H9 (cell line): ENCODE results near the gene CCDC13. TPM values are rescaled to one million over a fixed set of nuclear protein-coding genes. Genes with fewer than 3 reads are reported as not detected.

Experiments
- DNase-seq: peaks from one replicate; pipeline ENCODE4 v3.0.0-alpha.2; 2017
- H2AFZ ChIP-seq: one replicate; pipeline ENCODE4 v1.6.1; 2013; ENCODE audit warnings: mild to moderate bottlenecking, low read length, control low read depth, moderate library complexity
- H2AK5ac ChIP-seq: 2 replicates; pipeline ENCODE4 v1.6.1; 2013; ENCODE audit warnings: low read length, control low read depth, mixed read lengths; ENCODE audit not compliant: insufficient read length
- H2BK120ac ChIP-seq: one replicate; pipeline ENCODE4 v1.6.1; 2013; ENCODE audit warnings: low read depth, mild to moderate bottlenecking, low read length, control low read depth, inconsistent platforms; ENCODE audit not compliant: poor library complexity, severe bottlenecking
- H2BK12ac ChIP-seq: 2 replicates; pipeline ENCODE4 v1.6.1; 2013; ENCODE audit warnings: low read length, control low read depth, mixed read lengths, low read depth; ENCODE audit not compliant: insufficient read length
- H2BK15ac ChIP-seq: 2 replicates; pipeline ENCODE4 v1.6.1; 2013; ENCODE audit warnings: low read depth, low read length, control low read depth
- H2BK20ac ChIP-seq: one replicate; pipeline ENCODE4 v1.6.1; 2013; ENCODE audit warnings: low read depth, mild to moderate bottlenecking, low read length, control low read depth, inconsistent platforms; ENCODE audit not compliant: poor library complexity, severe bottlenecking
- H2BK5ac ChIP-seq: 2 replicates; pipeline ENCODE4 v1.6.1; 2013; ENCODE audit warnings: low read length, control low read depth, mixed read lengths; ENCODE audit not compliant: insufficient read length
- H3K14ac ChIP-seq: 2 replicates; pipeline ENCODE4 v1.6.1; 2013; ENCODE audit warnings: low read length, control low read depth; ENCODE audit not compliant: insufficient read depth
- H3K18ac ChIP-seq: 2 replicates; pipeline ENCODE4 v1.6.1; 2013; ENCODE audit warnings: low read depth, mild to moderate bottlenecking, mixed read lengths, low read length, control low read depth; ENCODE audit not compliant: insufficient read length
- H3K23ac ChIP-seq: 2 replicates; pipeline ENCODE4 v1.6.1; 2013; ENCODE audit warnings: low read length, control low read depth, mixed read lengths, low read depth; ENCODE audit not compliant: insufficient read length
- H3K23me2 ChIP-seq: 2 replicates; pipeline ENCODE4 v1.6.1; 2013; ENCODE audit warnings: low read depth, mild to moderate bottlenecking, mixed read lengths, low read length, control low read depth; ENCODE audit not compliant: insufficient read length, poor library complexity, severe bottlenecking
- H3K27ac ChIP-seq: 2 replicates; pipeline ENCODE4 v1.5.1; 2013; ENCODE audit warnings: low read length, control low read depth, mixed read lengths, low read depth; ENCODE audit not compliant: insufficient read length
- H3K27me3 ChIP-seq: 2 replicates; pipeline ENCODE4 v1.6.1; 2013; ENCODE audit warnings: low read length, control low read depth, inconsistent platforms; ENCODE audit not compliant: insufficient read depth
- H3K4ac ChIP-seq: 2 replicates; pipeline ENCODE4 v1.6.1; 2013; ENCODE audit warnings: low read depth, mild to moderate bottlenecking, control low read depth, inconsistent platforms, low read length, moderate library complexity
- H3K4me1 ChIP-seq: 2 replicates; pipeline ENCODE4 v1.6.1; 2013; ENCODE audit warnings: low read length, control low read depth, inconsistent platforms; ENCODE audit not compliant: insufficient read depth
- H3K4me2 ChIP-seq: 2 replicates; pipeline ENCODE4 v1.6.1; 2013; ENCODE audit warnings: low read length, control low read depth, mixed read lengths; ENCODE audit not compliant: insufficient read length, insufficient read depth
- H3K56ac ChIP-seq: 2 replicates; pipeline ENCODE4 v1.6.1; 2013; ENCODE audit warnings: low read depth, mild to moderate bottlenecking, mixed read lengths, low read length, control low read depth; ENCODE audit not compliant: insufficient read length
- H3K79me1 ChIP-seq: 2 replicates; pipeline ENCODE4 v1.6.1; 2013; ENCODE audit warnings: low read depth, mild to moderate bottlenecking, moderate library complexity, low read length, control low read depth, inconsistent platforms; ENCODE audit not compliant: insufficient read depth, poor library complexity, severe bottlenecking
- H3K79me2 ChIP-seq: 2 replicates; pipeline ENCODE4 v1.6.1; 2013; ENCODE audit warnings: low read length, control low read depth, inconsistent platforms; ENCODE audit not compliant: insufficient read depth
- H3K9ac ChIP-seq: 2 replicates; pipeline ENCODE4 v1.6.1; 2013; ENCODE audit warnings: low read length, control low read depth, mixed read lengths; ENCODE audit not compliant: insufficient read length; ENCODE audit errors: extremely low read depth
- H3K9me3 ChIP-seq: one replicate; pipeline ENCODE4 v1.6.1; 2013; ENCODE audit warnings: low read depth, low read length, inconsistent platforms; ENCODE audit not compliant: control insufficient read depth
- H3T11ph ChIP-seq: one replicate; pipeline ENCODE4 v1.6.1; 2013; ENCODE audit warnings: mild to moderate bottlenecking, low read length, control low read depth, inconsistent platforms
- H4K20me1 ChIP-seq: one replicate; pipeline ENCODE4 v1.6.1; 2013; ENCODE audit not compliant: control insufficient read depth, insufficient read length, insufficient read depth
- H4K5ac ChIP-seq: 2 replicates; pipeline ENCODE4 v1.6.1; 2013; ENCODE audit warnings: low read depth, mild to moderate bottlenecking, mixed read lengths, low read length, control low read depth; ENCODE audit not compliant: insufficient read length
- H4K8ac ChIP-seq: replicated peaks from 2 replicates; pipeline ENCODE4 v1.6.1; 2013; ENCODE audit warnings: low read length, control low read depth, mixed read lengths, low read depth; ENCODE audit not compliant: insufficient read length
- H4K91ac ChIP-seq: 2 replicates; pipeline ENCODE4 v1.6.1; 2013; ENCODE audit warnings: low read depth, mild to moderate bottlenecking, moderate library complexity, mixed read lengths, low read length, control low read depth; ENCODE audit not compliant: insufficient read length
- H3K27ac Mint-ChIP-seq, 3 experiments: 2 replicates in 2 of 3; 3 replicates in 1 of 3; pipeline ENCODE4 v1.8.0; 2020 to 2021; ENCODE audit warnings: mixed read lengths in 3 of 3, mild to moderate bottlenecking in 1 of 3, moderate library complexity in 1 of 3
- H3K27me3 Mint-ChIP-seq: 2 replicates; pipeline ENCODE4 v1.8.0; 2021; ENCODE audit warnings: low read depth, mild to moderate bottlenecking, moderate library complexity, mixed read lengths
- H3K36me3 Mint-ChIP-seq, 3 experiments: 2 replicates in 2 of 3; 3 replicates in 1 of 3; pipeline ENCODE4 v1.8.0; 2020 to 2021; ENCODE audit warnings: low read depth in 3 of 3, mixed read lengths in 3 of 3; ENCODE audit not compliant: insufficient read depth in 1 of 3
- H3K4me1 Mint-ChIP-seq, 2 experiments: 2 replicates each; pipeline ENCODE4 v1.8.0; 2020; ENCODE audit warnings: mixed read lengths in 2 of 2
- H3K4me3 Mint-ChIP-seq, 2 experiments: 2 replicates in 1 of 2; 3 replicates in 1 of 2; pipeline ENCODE4 v1.8.0; 2020 to 2021; ENCODE audit warnings: mild to moderate bottlenecking in 2 of 2, mixed read lengths in 2 of 2, moderate library complexity in 1 of 2
- H3K9me3 Mint-ChIP-seq, 2 experiments: 2 replicates in 1 of 2; 3 replicates in 1 of 2; pipeline ENCODE4 v1.8.0; 2020; ENCODE audit warnings: mild to moderate bottlenecking in 2 of 2, mixed read lengths in 2 of 2, moderate library complexity in 1 of 2
- WGBS: extraction: QIAGEN DNeasy Blood & Tissue Kit; methylation state at CpG from one replicate; pipeline ENCODE4 v1.1.7; 2013; ENCODE audit warnings: missing lambda C conversion rate, low lambda C conversion rate, mixed read lengths; ENCODE audit not compliant: insufficient read length; ENCODE audit errors: extremely low coverage; 5-methylcytosine and 5-hydroxymethylcytosine counted together
- total RNA-seq: library from RNA; stranded (reverse); gene quantifications from 2 replicates; pipeline ENCODE4 v1.2.1, GENCODE V29; 2021
- TF ChIP-seq, protein P1 (sequence below): fragments of 200-600 bp; sonication (generic); conservative IDR thresholded peaks from 3 replicates; pipeline ENCODE4 v1.8.0; 2021; ENCODE audit warnings: antibody characterized with exemption, mild to moderate bottlenecking

The CCDC13 gene
- total RNA-seq, 1 experiment from 2014 or later: not detected

- Histone ChIP-seq H3K14ac (no peak overlapping the region), H3K27me3 (no peaks in the 10 kb centered on the region), H4K5ac (no peak overlapping the region), H2BK120ac (no peak overlapping the region), H3K27ac (no peak overlapping the region), H3K56ac (no peak overlapping the region), H3K18ac (no peak overlapping the region), H4K8ac (no peak overlapping the region), H3K9me3 (no peaks in the 10 kb centered on the region), H3K4me2 (no peak overlapping the region), H2BK20ac (no peak overlapping the region), H2BK12ac (no peak overlapping the region), H3K23me2 (no peaks in the 10 kb centered on the region), H3K23ac (no peak overlapping the region), H2BK5ac (no peak overlapping the region), H3K4me1 (no peaks in the 10 kb centered on the region), H2BK15ac (no peak overlapping the region), H2AFZ (no peak overlapping the region), H3T11ph (no peak overlapping the region), H3K4ac (no peak overlapping the region), H3K79me2 (no peaks in the 10 kb centered on the region; the same call in 1 of the 2 replicates), H2AK5ac (no peak overlapping the region), H3K79me1 (peaks cover 6% of the 10 kb centered on the region), H4K20me1 (no peaks in the 10 kb centered on the region), H4K91ac (no peak overlapping the region), H3K9ac (no peak overlapping the region)
- Mint-ChIP-seq H3K27me3 (no peaks in the 10 kb centered on the region), H3K9me3 (no peaks in the 10 kb centered on the region), H3K36me3 (peaks cover 14 to 59% (median 51%) of the 10 kb centered on the region in 3 experiments), H3K4me1 (peaks cover 4 to 5% of the 10 kb centered on the region in 2 experiments), H3K27ac (peak overlapping the region in 1 of 3 experiments; percentile 56; a peak in 2 of 7 replicates), H3K4me3 (no peak overlapping the region)
- DNase-seq: no peak
- TF ChIP-seq, protein P1, sequence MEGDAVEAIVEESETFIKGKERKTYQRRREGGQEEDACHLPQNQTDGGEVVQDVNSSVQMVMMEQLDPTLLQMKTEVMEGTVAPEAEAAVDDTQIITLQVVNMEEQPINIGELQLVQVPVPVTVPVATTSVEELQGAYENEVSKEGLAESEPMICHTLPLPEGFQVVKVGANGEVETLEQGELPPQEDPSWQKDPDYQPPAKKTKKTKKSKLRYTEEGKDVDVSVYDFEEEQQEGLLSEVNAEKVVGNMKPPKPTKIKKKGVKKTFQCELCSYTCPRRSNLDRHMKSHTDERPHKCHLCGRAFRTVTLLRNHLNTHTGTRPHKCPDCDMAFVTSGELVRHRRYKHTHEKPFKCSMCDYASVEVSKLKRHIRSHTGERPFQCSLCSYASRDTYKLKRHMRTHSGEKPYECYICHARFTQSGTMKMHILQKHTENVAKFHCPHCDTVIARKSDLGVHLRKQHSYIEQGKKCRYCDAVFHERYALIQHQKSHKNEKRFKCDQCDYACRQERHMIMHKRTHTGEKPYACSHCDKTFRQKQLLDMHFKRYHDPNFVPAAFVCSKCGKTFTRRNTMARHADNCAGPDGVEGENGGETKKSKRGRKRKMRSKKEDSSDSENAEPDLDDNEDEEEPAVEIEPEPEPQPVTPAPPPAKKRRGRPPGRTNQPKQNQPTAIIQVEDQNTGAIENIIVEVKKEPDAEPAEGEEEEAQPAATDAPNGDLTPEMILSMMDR: no peak
- no CpG with 5 or more reads among the region's 6 CpGs for WGBS
Observed at GRCh38 chr3:42790714-42791229, 17.7 kb upstream of the CCDC13 start.
